CD4-positive, alpha-beta T cell treated with Interleukin-21 for 1 hour (primary cell): Measurements from ENCODE around the gene CD53.
"Not testable (repeated sequence)": the region's sequence is repeated elsewhere in the genome, so short reads cannot be mapped to it uniquely, and the experiment has no call there.

Experiments used
- DNase-seq: peaks from one replicate; pipeline ENCODE4 v3.0.0-alpha.2; 2020

Gene CD53

DNA sequence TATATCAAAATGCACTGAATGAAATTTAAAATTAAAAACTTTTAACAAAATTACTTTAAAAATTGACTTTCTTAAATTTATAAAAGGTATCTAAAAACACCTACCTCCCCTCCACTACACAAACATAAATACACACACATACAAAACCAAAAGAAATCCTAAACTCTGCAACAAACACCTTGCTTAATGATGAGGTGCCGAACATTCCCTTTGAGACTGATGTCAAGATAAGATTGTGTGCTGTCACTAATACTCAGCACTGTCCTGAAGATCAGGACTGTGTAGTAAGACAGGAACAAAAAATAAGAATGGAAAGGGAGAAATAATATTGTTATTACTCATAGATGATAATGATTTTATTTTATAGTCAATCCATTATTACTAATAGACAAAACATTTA lies 45.1 kb downstream of the CD53 start:
- DNase-seq: no peak

GRCh38 chr1:110921953-110922352 lies 49.0 kb downstream of the CD53 start:
- no peak for DNase-seq

DNA sequence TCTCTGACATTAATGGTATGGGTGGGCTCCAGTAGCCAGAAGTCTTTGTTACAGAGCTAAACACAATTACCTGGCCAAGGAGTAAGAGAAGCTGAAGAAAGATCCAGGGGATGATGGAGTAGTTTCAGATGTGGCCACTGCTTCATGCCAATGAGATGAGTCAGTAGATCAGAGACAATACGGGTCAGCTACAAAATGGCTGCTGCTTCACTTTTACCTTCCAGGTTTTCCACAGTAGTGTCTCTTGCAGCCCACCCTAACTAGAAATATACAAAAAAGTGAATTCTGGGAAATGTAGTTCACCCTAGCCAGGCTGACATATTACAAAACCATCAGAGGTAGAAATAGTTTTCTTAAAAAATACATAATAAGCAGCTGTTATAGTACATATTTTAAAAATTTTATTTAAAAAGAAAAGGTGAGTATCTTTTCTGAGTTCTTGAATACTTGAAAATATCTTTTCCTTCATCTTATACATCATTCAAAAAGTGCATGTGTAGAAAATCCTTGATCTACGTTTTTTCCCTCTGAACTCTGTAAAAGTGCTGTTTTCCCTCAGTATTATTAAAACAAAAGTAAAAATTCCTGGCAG lies 54.6 kb downstream of the CD53 start:
- no peak for DNase-seq

GRCh38 chr1:110928191-110928590 lies 55.2 kb downstream of the CD53 start:
- DNase-seq: no peak

DNA sequence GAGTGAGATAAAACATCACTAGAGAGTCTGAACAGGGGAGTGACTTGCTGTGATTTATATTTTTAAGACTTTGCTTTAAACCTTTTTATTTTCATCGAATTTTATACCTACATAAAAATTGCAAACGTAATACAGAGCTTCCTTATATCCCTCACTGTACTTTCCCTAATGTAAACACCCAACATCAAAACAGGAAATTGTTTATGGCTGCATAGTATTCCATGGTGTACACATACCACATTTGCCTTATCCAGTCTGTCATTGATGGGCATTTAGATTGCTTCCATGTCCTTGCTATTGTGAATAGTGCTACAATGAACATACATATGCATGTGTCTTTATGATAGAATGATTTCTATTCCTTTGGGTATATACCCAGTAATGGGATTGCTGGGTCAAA lies 56.0 kb downstream of the CD53 start:
- DNase-seq: no peak

- DNase-seq: not testable (repeated sequence)
These were observed 58.1 kb downstream of the CD53 start for GRCh38 chr1:110931097-110931496.

DNA sequence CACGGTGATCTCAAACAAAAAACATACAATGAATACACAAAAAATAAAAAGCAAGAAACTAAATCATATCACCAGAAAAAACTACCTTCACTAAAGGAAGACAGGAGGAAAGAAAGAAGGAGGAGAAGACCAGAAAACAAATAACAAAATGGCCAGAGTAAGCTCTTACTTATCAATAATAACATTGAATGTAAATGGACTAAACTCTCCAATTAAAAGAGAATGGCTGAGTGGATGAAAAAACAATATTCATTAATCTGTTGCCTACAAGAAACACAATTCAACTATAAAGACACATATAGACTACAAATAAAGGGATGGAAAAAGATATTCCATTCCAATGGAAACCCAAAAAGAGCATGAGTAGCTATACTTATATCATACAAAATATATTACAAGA lies 63.6 kb downstream of the CD53 start:
- DNase-seq: no peak

DNA sequence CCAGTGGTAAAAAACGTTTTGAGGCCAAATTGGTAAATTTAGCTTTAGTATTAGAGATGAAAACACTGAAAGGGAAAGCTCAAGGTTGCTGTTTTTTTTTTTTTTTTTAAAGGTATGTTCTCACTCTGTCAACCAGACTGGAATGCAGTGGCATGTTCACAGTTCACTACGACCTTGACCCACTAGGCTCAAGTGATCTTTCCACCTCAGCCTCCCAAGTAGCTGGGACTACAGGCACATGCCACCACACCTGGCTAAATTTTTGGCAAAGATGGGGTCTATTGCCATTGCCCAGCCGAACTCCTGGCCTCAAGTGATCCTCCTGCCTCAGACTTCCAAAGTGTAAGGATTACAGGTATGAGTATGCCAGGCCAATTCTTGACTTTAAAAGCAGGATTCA lies 71.9 kb downstream of the CD53 start:
- DNase-seq: no peak

DNA sequence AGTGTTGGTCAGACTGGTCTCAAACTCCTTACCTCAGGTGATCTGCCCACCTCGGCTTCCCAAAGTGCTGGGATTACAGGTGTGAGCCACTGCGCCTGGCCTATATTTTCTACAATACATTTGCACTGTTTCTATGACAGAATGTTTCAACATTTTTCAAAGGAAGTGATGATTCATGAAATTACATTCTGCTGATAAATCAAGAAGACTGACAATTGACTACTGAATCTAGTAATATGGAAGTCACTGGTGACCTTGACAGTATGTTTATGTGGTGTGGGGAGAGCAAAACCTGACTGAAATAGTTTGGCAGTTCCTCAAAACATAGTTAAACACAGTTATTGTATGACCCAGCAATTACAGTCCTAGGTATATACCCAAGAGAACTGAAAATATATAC lies 72.7 kb downstream of the CD53 start:
- no peak for DNase-seq

DNA sequence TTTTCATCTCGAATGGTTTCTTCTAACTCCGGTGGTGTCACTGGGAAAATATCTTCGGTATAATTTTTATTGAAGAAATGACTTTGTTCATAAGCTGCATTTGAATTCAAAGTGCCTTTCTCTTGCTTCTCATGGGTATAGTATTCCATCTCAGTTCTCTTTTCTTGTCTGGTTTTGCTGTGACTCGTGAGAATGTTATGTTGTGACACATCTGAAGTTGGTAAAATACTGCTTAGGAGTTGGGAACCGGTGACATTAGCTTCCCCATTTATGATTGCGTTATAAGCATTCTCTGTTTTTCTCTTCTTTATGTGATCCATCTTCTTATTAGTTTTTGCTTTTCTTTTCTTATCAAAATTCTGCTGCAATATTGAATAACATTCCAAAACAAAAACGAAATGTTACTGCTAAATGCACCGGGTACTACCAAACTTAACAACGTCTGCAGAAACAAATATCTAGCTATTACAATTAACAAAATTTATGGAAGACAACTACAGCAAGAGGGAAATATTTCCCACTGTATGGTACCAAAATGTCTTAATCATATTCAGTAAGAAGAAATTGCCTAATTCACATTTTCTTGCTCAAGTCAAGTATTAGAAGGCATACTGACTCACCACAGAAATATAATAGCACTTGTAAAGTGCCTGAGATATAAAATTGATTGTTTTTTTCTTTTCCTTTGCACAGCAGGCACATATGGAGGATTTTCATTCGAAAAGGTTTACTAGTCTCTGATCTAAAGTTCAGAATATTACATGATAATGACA lies 75.3 kb downstream of the CD53 start:
- no peak for DNase-seq
